Neural progenitor cell (in vitro differentiated cells): ENCODE results near the gene LRP1B. TPM values are rescaled to one million over a fixed set of nuclear protein-coding genes. Genes with fewer than 3 reads are reported as not detected.

ENCODE experiments used
- DNase-seq: peaks from one replicate; pipeline ENCODE4 v3.0.0-alpha.2; 2016; ENCODE audit warnings: low spot score
- H2AFZ ChIP-seq: fragments of 200-600 bp; sonication (generic); replicated peaks from 2 replicates; pipeline ENCODE4 v1.6.1; 2016; ENCODE audit warnings: antibody characterized with exemption
- H3F3A ChIP-seq: fragments of 200-600 bp; sonication (generic); 2 replicates; pipeline ENCODE4 v1.6.1; 2016; ENCODE audit warnings: antibody characterized with exemption, low read depth
- H3K27ac ChIP-seq: fragments of 200-600 bp; sonication (generic); 2 replicates; pipeline ENCODE4 v1.5.1; 2016; ENCODE audit warnings: mild to moderate bottlenecking
- H3K27me3 ChIP-seq: fragments of 200-600 bp; sonication (generic); 2 replicates; pipeline ENCODE4 v1.6.1; 2016; ENCODE audit warnings: mild to moderate bottlenecking, moderate library complexity
- H3K36me3 ChIP-seq: fragments of 200-600 bp; sonication (generic); 2 replicates; pipeline ENCODE4 v1.5.1; 2016
- H3K4me1 ChIP-seq: fragments of 200-600 bp; sonication (generic); 2 replicates; pipeline ENCODE4 v1.6.1; 2016; ENCODE audit warnings: mixed run types
- H3K4me2 ChIP-seq: fragments of 200-600 bp; sonication (generic); 2 replicates; pipeline ENCODE4 v1.6.1; 2016
- H3K4me3 ChIP-seq: fragments of 200-600 bp; sonication (generic); 2 replicates; pipeline ENCODE4 v1.5.1; 2016
- H3K79me2 ChIP-seq: fragments of 200-600 bp; sonication (generic); 2 replicates; pipeline ENCODE4 v1.6.1; 2016; ENCODE audit warnings: low read depth
- H3K9ac ChIP-seq: fragments of 200-600 bp; sonication (generic); 2 replicates; pipeline ENCODE4 v1.6.1; 2016
- H3K9me3 ChIP-seq: fragments of 200-600 bp; sonication (generic); 2 replicates; pipeline ENCODE4 v1.5.1; 2016; ENCODE audit warnings: low read depth
- H4K20me1 ChIP-seq: fragments of 200-600 bp; sonication (generic); 2 replicates; pipeline ENCODE4 v1.6.1; 2016; ENCODE audit warnings: low read depth
- H3K27ac Mint-ChIP-seq: 3 replicates; pipeline ENCODE4 v1.8.0; 2021; ENCODE audit warnings: mixed read lengths
- H3K27me3 Mint-ChIP-seq: 2 replicates; pipeline ENCODE4 v1.8.0; 2022; ENCODE audit warnings: low read depth, mild to moderate bottlenecking, inconsistent platforms, moderate library complexity, mixed read lengths; ENCODE audit not compliant: insufficient read depth
- H3K36me3 Mint-ChIP-seq: 3 replicates; pipeline ENCODE4 v1.8.0; 2021; ENCODE audit warnings: mixed read lengths
- H3K4me1 Mint-ChIP-seq: 3 replicates; pipeline ENCODE4 v1.8.0; 2021; ENCODE audit warnings: mixed read lengths
- H3K4me3 Mint-ChIP-seq: 3 replicates; pipeline ENCODE4 v1.8.0; 2021; ENCODE audit warnings: mild to moderate bottlenecking, moderate library complexity, mixed read lengths
- H3K9me3 Mint-ChIP-seq: 3 replicates; pipeline ENCODE4 v1.8.0; 2020; ENCODE audit warnings: mixed read lengths
- EZH2 ChIP-seq: fragments of 200-600 bp; sonication (generic); IDR thresholded peaks from 2 replicates; pipeline ENCODE4 v1.6.1; 2017; ENCODE audit warnings: antibody characterized with exemption, mild to moderate bottlenecking, moderate library complexity
- EZH2phosphoT487 ChIP-seq: fragments of 200-600 bp; sonication (generic); IDR thresholded peaks from 2 replicates; pipeline ENCODE4 v1.6.1; 2017; ENCODE audit warnings: antibody characterized with exemption
- total RNA-seq: library from RNA; depleted of rRNA; stranded (reverse); fragments of >200 nt; gene quantifications from 2 replicates; pipeline ENCODE4 v1.2.3, GENCODE V29; 2015; ENCODE audit warnings: low replicate concordance
- TF ChIP-seq, protein P1 (sequence below): fragments of 200-600 bp; sonication (generic); IDR thresholded peaks from 2 replicates; pipeline ENCODE4 v1.5.1; 2017; ENCODE audit warnings: antibody characterized with exemption, mild to moderate bottlenecking

The LRP1B gene
- total RNA-seq, 1 donor from 2014 or later, result not detected

GRCh38 chr2:142144547-142144946 is 13.7 kb upstream of the LRP1B start:
- Mint-ChIP-seq H3K9me3 (no peaks in the 10 kb centered on the region), H3K4me3 (no peak overlapping the region), H3K27me3 (no peaks in the 10 kb centered on the region)

DNA sequence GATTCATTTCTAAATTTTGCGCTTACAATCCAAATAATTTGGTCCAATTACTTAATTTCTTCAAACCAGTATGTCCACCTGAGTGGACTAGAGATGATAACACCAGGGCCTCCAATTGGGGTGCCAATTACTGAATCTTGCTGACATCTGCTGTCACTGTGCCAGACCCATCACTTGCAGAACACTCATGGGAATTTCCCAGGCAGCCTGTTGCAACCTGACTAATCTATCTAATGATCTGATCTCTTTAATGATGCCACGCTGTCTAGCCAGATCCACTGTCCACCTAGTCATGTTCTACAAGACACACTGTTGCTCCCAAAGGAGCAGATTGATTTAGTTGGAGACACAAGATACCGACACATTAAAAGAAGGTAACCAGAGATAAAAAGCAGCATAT is 11.8 kb upstream of the LRP1B start:
- H3K9ac ChIP-seq, result no peak overlapping the region
- H3K36me3 ChIP-seq, result no peaks in the 10 kb centered on the region
- no peak overlapping the region for H3K4me2 ChIP-seq
- Mint-ChIP-seq H3K4me3 (no peak overlapping the region), H3K9me3 (no peaks in the 10 kb centered on the region), H3K27ac (no peak overlapping the region), H3K36me3 (no peaks in the 10 kb centered on the region), H3K4me1 (no peaks in the 10 kb centered on the region), H3K27me3 (no peaks in the 10 kb centered on the region)
- H3K27me3 ChIP-seq, result no peaks in the 10 kb centered on the region
- H2AFZ ChIP-seq, result no peak overlapping the region
- TF ChIP-seq EZH2, result no peak
- TF ChIP-seq EZH2phosphoT487, result no peak
- TF ChIP-seq, protein P1, sequence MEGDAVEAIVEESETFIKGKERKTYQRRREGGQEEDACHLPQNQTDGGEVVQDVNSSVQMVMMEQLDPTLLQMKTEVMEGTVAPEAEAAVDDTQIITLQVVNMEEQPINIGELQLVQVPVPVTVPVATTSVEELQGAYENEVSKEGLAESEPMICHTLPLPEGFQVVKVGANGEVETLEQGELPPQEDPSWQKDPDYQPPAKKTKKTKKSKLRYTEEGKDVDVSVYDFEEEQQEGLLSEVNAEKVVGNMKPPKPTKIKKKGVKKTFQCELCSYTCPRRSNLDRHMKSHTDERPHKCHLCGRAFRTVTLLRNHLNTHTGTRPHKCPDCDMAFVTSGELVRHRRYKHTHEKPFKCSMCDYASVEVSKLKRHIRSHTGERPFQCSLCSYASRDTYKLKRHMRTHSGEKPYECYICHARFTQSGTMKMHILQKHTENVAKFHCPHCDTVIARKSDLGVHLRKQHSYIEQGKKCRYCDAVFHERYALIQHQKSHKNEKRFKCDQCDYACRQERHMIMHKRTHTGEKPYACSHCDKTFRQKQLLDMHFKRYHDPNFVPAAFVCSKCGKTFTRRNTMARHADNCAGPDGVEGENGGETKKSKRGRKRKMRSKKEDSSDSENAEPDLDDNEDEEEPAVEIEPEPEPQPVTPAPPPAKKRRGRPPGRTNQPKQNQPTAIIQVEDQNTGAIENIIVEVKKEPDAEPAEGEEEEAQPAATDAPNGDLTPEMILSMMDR, result no peak
- no peaks in the 10 kb centered on the region for H4K20me1 ChIP-seq
- no peaks in the 10 kb centered on the region for H3K9me3 ChIP-seq
- H3K4me1 ChIP-seq, result no peaks in the 10 kb centered on the region
- no peak overlapping the region for H3K27ac ChIP-seq
- H3F3A ChIP-seq, result no peaks in the 10 kb centered on the region
- no peak for DNase-seq
- H3K4me3 ChIP-seq, result no peak overlapping the region
- no peaks in the 10 kb centered on the region for H3K79me2 ChIP-seq

More at GRCh38 chr2:142144547-142144946, 13.7 kb upstream of the LRP1B start:
- Histone ChIP-seq H3K27ac (no peak overlapping the region), H3K9me3 (no peaks in the 10 kb centered on the region), H3F3A (no peaks in the 10 kb centered on the region), H3K36me3 (no peaks in the 10 kb centered on the region), H3K9ac (no peak overlapping the region), H4K20me1 (no peaks in the 10 kb centered on the region), H3K4me2 (no peak overlapping the region), H3K4me3 (no peak overlapping the region), H2AFZ (no peak overlapping the region), H3K27me3 (no peaks in the 10 kb centered on the region), H3K4me1 (no peaks in the 10 kb centered on the region), H3K79me2 (no peaks in the 10 kb centered on the region)
- Mint-ChIP-seq H3K4me1 (no peaks in the 10 kb centered on the region), H3K36me3 (no peaks in the 10 kb centered on the region), H3K27ac (no peak overlapping the region)
- TF ChIP-seq EZH2phosphoT487, result no peak
- TF ChIP-seq, protein P1, result no peak
- no peak for TF ChIP-seq EZH2
- DNase-seq, result no peak

DNA sequence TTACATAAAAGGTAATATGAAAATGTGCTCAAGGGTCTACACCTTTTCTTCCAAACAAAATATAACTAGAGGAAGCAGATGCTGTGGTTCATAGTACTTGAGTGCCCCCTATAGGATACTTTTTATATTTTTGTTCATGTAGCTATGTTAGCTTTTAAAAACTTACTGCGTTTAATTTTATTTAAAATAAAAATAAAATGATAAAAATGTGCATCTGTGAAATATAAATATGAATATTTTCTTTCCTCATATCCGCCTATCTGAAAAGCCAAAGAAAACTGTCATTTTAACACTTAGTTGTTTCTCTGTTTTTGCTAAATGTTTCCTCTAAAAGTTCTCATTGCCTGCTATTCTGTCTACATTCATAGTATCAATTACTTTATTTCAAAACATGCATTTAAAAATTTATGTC is 9.6 kb upstream of the LRP1B start:
- no peak overlapping the region for H3K27ac Mint-ChIP-seq
- no peaks in the 10 kb centered on the region for H3K36me3 Mint-ChIP-seq

More for the DNA sequence above, 9.6 kb upstream of the LRP1B start:
- no peak overlapping the region for H3K27ac ChIP-seq
- no peaks in the 10 kb centered on the region for H3K9me3 ChIP-seq
- DNase-seq, result peak; percentile 49
- TF ChIP-seq EZH2phosphoT487 (no peak), EZH2 (no peak)
- TF ChIP-seq, protein P1, result peak; percentile 75
- no peaks in the 10 kb centered on the region for H3K4me1 ChIP-seq
- H2AFZ ChIP-seq, result no peak overlapping the region
- H3K4me3 ChIP-seq, result no peak overlapping the region
- Mint-ChIP-seq H3K9me3 (no peaks in the 10 kb centered on the region), H3K27me3 (no peaks in the 10 kb centered on the region), H3K4me1 (no peaks in the 10 kb centered on the region), H3K4me3 (no peak overlapping the region)
- no peaks in the 10 kb centered on the region for H4K20me1 ChIP-seq
- no peaks in the 10 kb centered on the region for H3K79me2 ChIP-seq
- no peaks in the 10 kb centered on the region for H3F3A ChIP-seq
- no peak overlapping the region for H3K9ac ChIP-seq
- H3K27me3 ChIP-seq, result no peaks in the 10 kb centered on the region
- H3K36me3 ChIP-seq, result no peaks in the 10 kb centered on the region
- H3K4me2 ChIP-seq, result no peak overlapping the region
